GM18519 (cell line): Measurements from ENCODE around the gene KCNQ4.

Experiments
- ATAC-seq: cut with Tn5 transposase; IDR thresholded peaks from one replicate; pipeline ENCODE4 v1.9.1; 2021; ENCODE audit warnings: mild to moderate bottlenecking, moderate library complexity; ENCODE audit not compliant: unreplicated experiment, low FRiP score

KCNQ4 gene

GRCh38 chr1:40776236-40777072, 7.1 kb upstream of the KCNQ4 start:
- ATAC-seq: no peak

GRCh38 chr1:40777224-40777970, 6.2 kb upstream of the KCNQ4 start:
- no peak for ATAC-seq

DNA sequence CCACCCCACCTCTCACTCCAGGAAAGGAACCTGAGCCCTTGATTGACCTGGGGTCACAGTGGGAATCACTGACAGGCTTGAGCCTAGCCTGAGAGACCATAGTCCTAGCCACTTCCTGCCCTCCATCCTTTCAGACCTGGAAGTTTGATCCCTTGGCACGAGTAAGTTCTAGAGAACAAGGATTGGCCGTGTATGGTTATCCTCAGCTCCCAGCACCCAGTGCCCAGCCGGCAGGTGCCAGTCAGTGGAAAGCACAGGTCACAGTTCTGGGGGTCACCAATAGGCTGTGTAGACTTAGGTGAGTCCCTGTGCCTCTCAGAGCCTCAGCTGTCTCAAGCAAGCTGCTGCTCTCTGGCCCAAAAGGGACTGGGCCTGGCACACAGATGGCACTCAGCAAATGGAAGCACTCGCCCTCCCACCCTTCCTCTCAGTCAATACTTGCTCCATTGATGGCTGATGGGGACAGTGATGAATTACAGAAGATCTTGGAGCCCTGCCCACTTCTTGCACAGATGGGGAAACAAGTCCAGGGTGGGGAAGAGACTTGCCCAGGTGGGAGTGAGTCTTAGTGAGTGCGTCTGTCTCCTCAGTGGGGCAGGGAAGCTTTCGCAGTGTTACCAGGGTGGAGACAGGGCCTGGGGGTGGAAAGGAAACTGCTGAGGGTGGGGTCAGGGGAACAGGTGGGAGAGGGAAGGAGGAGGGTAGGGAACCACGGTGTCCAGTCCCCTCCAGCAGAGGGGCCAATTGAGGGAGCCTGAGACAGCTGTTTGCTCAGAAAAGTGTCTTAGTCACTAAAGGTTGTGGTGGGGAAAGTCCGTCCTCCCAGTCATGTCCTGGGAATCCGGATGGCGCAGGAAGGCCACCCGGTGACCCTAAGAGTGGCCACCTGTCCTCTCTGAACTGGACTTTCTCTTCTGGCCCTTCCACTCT, 2.6 kb upstream of the KCNQ4 start:
- ATAC-seq: no peak

DNA sequence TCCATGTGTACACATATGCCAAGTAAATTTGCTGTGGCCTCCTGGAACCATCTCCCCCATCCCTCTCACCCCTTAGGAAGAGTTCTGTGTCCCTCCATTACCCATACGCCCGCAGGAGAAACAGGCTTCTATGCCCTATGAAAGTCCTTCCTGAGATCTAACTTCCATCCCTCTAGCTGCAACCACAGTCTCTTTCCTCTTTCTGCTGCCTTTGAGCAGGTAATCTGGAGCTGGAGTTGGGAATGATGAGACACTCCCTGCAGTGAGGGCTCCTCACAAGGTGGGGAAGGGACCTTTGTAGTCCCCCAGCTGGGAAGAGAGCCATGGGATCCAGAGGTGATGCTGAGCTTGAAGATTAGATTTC, 2.0 kb upstream of the KCNQ4 start:
- no peak for ATAC-seq

- ATAC-seq: no peak
These were observed 1.1 kb upstream of the KCNQ4 start for GRCh38 chr1:40782371-40782956.

DNA sequence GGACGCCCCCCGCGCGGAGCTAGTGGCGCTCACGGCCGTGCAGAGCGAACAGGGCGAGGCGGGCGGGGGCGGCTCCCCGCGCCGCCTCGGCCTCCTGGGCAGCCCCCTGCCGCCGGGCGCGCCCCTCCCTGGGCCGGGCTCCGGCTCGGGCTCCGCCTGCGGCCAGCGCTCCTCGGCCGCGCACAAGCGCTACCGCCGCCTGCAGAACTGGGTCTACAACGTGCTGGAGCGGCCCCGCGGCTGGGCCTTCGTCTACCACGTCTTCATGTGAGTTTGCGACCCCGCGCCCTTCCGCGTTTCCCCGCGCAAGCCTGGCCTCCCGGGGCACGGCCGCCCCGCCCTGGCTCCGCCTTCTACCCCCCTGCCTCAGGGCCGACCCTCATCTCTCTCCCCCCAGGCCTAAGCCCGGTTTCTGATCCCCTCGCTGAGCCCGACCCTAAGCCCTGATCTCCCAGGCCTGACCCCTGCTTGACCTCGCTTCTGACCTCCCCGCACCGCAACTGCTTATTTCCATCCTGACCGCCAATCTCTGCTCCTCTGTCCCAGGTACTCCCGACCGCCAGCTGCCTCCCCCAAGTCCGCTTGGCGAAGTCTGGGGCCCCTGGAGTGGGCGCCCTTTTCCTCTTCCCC, 669 bp downstream of the KCNQ4 start:
- no peak for ATAC-seq

GRCh38 chr1:40784771-40785151, 1.2 kb downstream of the KCNQ4 start:
- no peak for ATAC-seq

GRCh38 chr1:40785446-40785845, 1.9 kb downstream of the KCNQ4 start:
- no peak for ATAC-seq

- no peak for ATAC-seq
These were observed 2.8 kb downstream of the KCNQ4 start for GRCh38 chr1:40786171-40786994.

DNA sequence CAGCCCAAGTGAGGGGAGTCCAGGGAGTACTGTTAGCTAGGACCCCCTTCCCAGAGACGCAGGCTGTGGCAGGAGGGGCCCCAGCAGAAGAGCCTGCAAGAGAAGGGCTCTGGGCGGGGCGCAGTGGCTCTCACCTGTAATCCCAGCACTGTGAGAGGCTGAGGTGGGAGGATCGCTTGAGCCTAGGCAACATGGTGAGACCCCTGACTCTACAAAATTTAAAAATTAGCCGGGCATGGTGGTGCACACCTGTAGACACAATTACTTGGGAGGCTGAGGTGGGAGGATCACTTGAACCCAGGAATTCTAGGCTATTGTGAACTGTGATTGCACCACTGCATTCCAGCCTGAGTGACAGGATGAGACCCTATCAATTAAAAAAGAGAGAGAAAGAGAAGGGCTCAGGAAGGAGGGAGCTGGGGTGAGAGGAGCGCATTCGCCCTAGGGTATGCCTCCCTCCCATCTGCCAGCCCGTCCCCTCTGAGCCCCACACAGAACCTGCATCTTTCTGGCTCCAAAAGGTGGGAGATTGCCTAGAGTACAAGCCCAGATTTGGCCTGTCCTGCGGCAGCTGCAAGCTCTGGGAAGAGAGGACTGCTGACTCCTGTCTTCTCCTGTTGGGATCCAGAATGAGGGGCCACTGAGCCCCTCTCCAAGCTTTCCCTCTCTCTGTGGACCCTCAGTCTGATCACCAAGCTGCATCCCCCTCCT, 3.6 kb downstream of the KCNQ4 start:
- ATAC-seq: no peak

- ATAC-seq: no peak
These were observed 4.4 kb downstream of the KCNQ4 start for GRCh38 chr1:40787737-40788560.

- ATAC-seq: no peak
These were observed 5.2 kb downstream of the KCNQ4 start for GRCh38 chr1:40788561-40789341.

- ATAC-seq: no peak
These were observed 5.7 kb downstream of the KCNQ4 start for GRCh38 chr1:40789342-40789598.

DNA sequence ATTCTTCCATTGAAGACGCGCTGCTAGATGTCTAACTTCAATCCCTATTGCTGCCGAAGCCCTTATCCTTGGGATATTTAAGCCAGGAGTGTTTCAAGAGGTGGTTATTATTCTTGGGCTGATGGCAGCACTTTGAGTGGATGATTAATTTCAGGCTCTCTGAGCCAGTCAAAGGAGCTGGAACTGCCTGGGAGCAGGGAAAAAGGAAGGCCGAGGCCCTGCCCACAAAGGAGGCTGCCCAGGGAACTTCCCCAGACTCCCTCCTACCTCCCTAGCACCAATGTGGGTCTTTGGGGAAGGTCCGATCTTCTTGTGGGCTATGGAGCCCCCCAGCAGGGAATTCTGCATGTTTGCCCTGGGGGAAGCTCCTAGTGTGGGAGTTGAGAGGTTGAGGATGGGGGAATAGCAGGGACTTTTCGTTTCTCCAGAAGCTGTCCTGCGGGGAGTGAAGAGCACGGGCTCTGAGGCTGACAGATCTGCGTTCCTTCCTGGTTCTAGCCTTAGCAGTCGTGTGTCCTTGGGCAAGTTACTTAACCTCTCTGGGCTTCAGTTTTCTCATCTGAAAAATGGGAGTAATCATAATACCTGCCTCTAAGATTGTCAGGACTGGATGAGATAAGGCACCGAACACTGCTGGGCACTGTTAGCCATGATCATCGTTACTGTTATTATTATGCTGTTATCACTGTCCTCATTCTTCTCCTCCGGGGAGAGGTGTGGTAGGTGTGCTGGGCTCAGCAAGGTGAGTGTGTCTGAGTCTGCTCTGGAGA, 6.3 kb downstream of the KCNQ4 start:
- ATAC-seq: no peak

GRCh38 chr1:40792036-40792435, 8.4 kb downstream of the KCNQ4 start:
- ATAC-seq: no peak

DNA sequence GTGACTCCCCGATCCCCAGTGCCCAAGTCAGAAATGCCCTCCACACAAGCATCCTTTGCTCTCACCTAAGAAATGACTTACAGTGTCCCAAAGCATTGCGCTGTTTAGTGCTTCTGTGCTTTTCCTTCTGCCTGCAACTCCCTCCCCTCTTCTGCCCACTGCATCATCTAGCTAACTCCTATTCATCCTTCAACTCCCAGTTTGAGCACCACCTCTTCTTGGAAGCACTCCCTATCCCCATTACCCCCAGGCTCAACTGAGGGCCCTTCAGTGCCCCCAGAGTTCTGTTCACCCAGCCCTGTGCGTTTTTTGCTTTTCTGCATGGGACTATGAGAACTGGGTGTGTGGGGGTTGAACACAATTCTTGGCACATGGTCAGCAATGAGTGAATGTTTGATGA, 10.0 kb downstream of the KCNQ4 start:
- no peak for ATAC-seq

DNA sequence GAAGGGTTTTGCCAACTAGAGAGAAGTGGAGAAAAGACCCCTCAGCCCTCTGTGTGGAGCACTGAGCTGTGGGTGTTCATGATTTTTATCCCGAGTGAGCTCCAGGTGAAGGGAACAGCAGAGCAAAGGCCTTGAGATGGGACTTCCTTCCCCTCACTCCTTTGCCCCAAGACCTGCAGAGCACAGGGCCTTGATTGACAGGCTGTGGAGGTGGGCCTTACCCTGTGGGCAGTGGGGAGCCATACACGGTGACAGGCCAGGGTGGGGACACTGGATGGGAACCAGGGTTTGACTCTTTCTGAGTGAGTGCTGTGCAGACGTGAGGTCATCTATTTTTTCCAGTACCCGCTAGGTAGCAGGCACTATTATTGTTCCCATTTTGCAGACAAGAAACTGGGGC, 10.5 kb downstream of the KCNQ4 start:
- no peak for ATAC-seq
